GM19324 (cell line): ENCODE results near the gene SORBS2.

ENCODE experiments used
- ATAC-seq: cut with Tn5 transposase; IDR thresholded peaks from one replicate; pipeline ENCODE4 v1.9.1; 2021; ENCODE audit warnings: mild to moderate bottlenecking, moderate library complexity; ENCODE audit not compliant: unreplicated experiment, low FRiP score

Gene SORBS2

GRCh38 chr4:185541251-185541727 lies 270.7 kb downstream of the SORBS2 start:
- ATAC-seq, result no peak

DNA sequence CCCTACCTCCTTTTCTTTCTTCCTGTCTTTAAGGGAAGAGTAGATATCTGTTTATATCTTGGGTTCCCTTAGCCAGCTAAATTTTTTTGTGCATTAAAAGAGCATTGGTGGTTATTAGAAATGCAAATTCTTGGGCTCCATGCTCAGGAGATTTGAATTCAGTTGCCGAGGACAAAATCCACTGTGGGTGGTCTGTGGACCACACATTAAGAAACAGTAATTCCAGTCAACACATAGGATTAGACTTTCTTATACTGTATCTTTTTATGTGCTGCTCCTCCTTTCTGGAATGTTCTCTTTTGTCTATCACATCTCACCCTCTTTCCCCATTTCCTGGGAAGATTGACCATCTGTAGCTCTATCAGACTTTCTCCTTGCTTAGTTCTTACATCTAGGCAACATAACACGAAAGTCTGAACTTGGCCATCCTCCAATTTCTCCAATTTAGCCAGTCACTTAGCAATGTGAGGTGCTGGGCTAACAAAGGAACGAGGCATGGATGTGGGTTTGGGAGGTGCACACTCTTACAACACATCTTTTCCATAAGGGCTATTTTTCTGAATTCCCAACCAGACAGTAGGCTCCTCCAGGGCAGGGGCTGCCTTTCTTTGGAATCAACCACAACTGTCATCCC lies 271.4 kb downstream of the SORBS2 start:
- ATAC-seq, result no peak

- ATAC-seq, result no peak
These were observed 272.0 kb downstream of the SORBS2 start for GRCh38 chr4:185540040-185540439.

DNA sequence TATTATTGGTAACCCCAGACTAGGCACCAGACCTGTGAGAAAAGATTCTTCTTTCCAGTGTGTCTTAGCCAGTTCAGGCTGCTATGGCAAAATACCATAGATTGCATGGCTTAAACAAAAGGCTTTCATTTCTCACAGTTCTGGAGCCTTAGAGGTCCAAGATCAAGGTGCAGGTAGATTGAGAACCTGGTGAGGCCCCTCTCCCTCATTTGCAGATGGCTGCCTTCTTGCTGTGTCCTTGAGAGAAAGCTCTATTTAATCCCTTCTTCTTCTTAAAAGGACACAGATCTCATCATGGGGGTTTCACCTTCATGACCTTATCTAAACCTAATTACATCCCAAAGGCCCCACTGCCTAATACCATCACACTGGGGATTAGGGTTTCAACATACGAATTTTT lies 273.2 kb downstream of the SORBS2 start:
- no peak for ATAC-seq

- ATAC-seq, result no peak
These were observed 275.6 kb downstream of the SORBS2 start for GRCh38 chr4:185536411-185536709.

DNA sequence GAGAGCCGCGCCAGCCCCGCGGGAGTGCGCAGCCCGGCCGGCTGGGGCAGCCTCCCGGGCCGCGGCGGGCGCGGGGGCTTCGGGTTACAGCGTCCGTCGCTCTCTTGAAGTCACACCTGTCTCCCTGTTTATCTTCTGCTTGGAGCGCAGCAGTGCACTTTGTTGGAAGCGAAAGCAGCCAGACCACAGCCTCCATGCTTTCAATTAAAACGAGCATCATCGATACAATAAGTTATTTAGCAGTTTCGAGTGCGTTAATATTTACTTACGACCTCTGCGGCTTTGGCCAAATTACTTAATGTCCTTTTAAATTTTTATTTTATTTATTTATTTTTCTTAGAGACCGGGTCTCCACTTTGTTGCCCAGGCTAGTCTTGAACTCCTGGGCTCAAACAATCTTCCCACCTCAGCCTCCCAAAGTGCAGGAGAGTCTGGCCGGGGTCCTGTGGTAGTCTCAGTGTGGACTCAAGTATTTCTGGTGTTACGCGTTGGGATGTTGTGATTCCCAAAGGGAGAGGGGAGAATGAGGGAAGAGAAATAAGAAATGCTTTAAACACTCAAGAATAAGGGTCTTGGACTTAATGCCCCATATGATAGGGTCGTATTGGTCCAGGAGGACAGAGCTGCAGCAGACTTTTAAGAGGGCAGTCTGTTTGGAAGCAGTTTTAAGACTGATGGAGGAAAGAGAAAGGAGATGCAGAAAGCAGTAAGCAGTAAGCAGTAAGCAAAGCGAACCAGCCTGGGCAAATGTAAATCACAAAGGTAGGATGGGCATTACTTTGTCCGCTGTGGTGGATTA lies 276.2 kb downstream of the SORBS2 start:
- no peak for ATAC-seq
